HL-60 (cell line): ENCODE results near the gene VTI1A.

ENCODE experiments used
- GABPA ChIP-seq: IDR thresholded peaks from 2 replicates; pipeline ENCODE4 v1.6.1; 2012; ENCODE audit warnings: low read depth
- POLR2AphosphoS5 ChIP-seq: IDR thresholded peaks from 2 replicates; pipeline ENCODE4 v1.6.1; 2012; ENCODE audit warnings: low read depth
- TF ChIP-seq, protein P1 (sequence below): IDR thresholded peaks from one replicate; pipeline ENCODE4 v1.5.1; 2011; ENCODE audit warnings: low read length, control low read depth, inconsistent platforms; ENCODE audit not compliant: insufficient read depth

DNA sequence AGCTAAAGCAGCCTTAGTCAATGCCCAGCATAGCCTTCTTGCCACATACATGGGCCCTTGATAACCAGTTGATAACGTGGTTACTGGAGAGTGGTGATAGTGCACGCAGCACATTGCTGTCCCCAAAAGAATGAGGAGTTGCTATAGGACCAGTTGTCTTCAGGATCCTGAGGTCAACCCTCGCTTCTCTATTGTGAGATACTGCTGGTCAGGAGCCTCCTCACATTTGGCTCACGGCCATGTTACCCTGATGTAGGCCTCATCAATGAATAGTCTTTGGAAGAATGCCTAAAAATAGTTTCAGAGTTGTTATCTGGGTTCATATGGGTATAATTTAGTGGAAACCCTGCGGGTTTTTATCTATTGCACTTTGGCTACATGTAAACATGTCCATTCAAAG is 230.7 kb downstream of the VTI1A start:
- TF ChIP-seq, protein P1, sequence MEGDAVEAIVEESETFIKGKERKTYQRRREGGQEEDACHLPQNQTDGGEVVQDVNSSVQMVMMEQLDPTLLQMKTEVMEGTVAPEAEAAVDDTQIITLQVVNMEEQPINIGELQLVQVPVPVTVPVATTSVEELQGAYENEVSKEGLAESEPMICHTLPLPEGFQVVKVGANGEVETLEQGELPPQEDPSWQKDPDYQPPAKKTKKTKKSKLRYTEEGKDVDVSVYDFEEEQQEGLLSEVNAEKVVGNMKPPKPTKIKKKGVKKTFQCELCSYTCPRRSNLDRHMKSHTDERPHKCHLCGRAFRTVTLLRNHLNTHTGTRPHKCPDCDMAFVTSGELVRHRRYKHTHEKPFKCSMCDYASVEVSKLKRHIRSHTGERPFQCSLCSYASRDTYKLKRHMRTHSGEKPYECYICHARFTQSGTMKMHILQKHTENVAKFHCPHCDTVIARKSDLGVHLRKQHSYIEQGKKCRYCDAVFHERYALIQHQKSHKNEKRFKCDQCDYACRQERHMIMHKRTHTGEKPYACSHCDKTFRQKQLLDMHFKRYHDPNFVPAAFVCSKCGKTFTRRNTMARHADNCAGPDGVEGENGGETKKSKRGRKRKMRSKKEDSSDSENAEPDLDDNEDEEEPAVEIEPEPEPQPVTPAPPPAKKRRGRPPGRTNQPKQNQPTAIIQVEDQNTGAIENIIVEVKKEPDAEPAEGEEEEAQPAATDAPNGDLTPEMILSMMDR, result no peak
- no peak for TF ChIP-seq POLR2AphosphoS5
- no peak for TF ChIP-seq GABPA
